ENCODE data around the gene ERLEC1.
"Not testable (repeated sequence)": the region's sequence is repeated elsewhere in the genome, so short reads cannot be mapped to it uniquely, and the experiment has no call there.

ERLEC1 gene

DNA sequence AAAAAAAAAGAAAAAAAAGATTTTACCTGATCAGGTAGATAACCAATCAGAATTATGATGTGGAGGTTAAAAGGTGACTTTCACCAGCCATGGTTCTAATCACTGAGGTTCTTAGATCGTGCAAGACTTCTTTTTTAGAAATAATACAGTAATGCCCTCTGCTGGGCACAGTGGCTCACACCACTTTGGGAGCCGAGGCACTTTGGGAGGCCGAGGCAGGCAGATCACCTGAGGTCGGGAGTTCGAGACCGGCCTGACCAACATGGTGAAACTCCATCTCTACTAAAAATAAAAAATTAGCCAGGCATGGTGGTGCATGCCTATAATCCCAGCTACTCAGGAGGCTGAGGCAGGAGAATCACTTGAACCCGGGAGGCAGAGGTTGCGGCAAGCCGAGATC is 36.8 kb downstream of the ERLEC1 start:
- H3K4me3 ChIP-seq (ENCODE audit: insufficient read depth in 1 of 2, low read depth in 1 of 2, low read length in 2 of 2); H3K14ac ChIP-seq (ENCODE audit: low read length in 2 of 2); H2AK5ac ChIP-seq (ENCODE audit: low read length, severe bottlenecking); H2BK12ac ChIP-seq (ENCODE audit: low read length in 2 of 2); H3K4me2 ChIP-seq (ENCODE audit: low read length, poor library complexity, severe bottlenecking); H4K8ac ChIP-seq (ENCODE audit: low read length); H3K27ac ChIP-seq (ENCODE audit: low read length, poor library complexity, severe bottlenecking); H3K23ac ChIP-seq (ENCODE audit: low read length in 2 of 2); H3K4me1 ChIP-seq (ENCODE audit: control insufficient read depth, insufficient read depth, low read depth, low read length); H4K91ac ChIP-seq (ENCODE audit: low read length); H2BK15ac ChIP-seq (ENCODE audit: low read depth, poor library complexity, severe bottlenecking); H3K27me3 ChIP-seq (ENCODE audit: control insufficient read depth in 1 of 2, insufficient read depth in 1 of 2, low read length in 2 of 2); H3K9me3 ChIP-seq (ENCODE audit: control insufficient read depth, low read length); H3K18ac ChIP-seq (ENCODE audit: low read depth in 1 of 2, low read length in 2 of 2); H2AFZ ChIP-seq (ENCODE audit: low read depth, low read length); H3K9ac ChIP-seq (ENCODE audit: low read length); H2BK120ac ChIP-seq (ENCODE audit: low read depth, low read length); DNase-seq; H2BK5ac ChIP-seq (ENCODE audit: low read depth, low read length, poor library complexity, severe bottlenecking); H3K4ac ChIP-seq (ENCODE audit: low read depth in 1 of 2, low read length in 2 of 2); H3K79me1 ChIP-seq (replicated peaks; ENCODE audit: low read length, poor library complexity, severe bottlenecking): not testable (repeated sequence)
- H3K36me3 ChIP-seq (ENCODE audit: control insufficient read depth in 1 of 2, insufficient read depth in 2 of 2, low read depth in 1 of 2, low read length in 2 of 2), result peaks cover 12 to 31% of the 10 kb centered on the region in 2 experiments
- 94% methylated on average over 7 of the region's 9 CpGs for WGBS

DNA sequence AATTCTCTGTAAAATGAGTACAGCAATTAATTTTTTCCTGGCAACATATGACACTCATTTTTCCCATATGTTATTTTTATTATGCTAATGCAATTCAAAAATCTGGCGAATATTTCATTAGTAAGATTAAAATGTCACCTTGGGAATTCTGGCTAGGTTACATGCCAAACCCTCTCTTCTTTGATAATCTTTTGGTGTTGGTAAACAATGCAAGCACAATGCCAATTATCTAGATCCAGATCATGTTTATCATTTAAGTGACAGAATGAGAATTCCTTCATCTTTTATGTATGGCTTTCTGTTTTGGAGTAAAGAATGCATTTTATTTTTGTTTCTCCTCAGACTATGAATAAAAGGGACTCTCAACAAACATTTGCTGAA is 39.2 kb downstream of the ERLEC1 start:
- H3K9me3 ChIP-seq (ENCODE audit: control insufficient read depth, low read length), result peaks cover 3% of the 10 kb centered on the region
- no peaks in the 10 kb centered on the region for H3K79me1 ChIP-seq (replicated peaks; ENCODE audit: low read length, poor library complexity, severe bottlenecking)
- no peak overlapping the region for H3K4me2 ChIP-seq (ENCODE audit: low read length, poor library complexity, severe bottlenecking)
- H3K18ac ChIP-seq (ENCODE audit: low read depth in 1 of 2, low read length in 2 of 2), result no peak overlapping the region
- H2BK15ac ChIP-seq (ENCODE audit: low read depth, poor library complexity, severe bottlenecking), result no peak overlapping the region
- no peak overlapping the region for H3K4ac ChIP-seq (ENCODE audit: low read depth in 1 of 2, low read length in 2 of 2)
- no peak overlapping the region for H2AFZ ChIP-seq (ENCODE audit: low read depth, low read length)
- H3K27me3 ChIP-seq (ENCODE audit: control insufficient read depth in 1 of 2, insufficient read depth in 1 of 2, low read length in 2 of 2), result no peaks in the 10 kb centered on the region
- H3K23ac ChIP-seq (ENCODE audit: low read length in 2 of 2), result no peak overlapping the region
- no peak overlapping the region for H2BK5ac ChIP-seq (ENCODE audit: low read depth, low read length, poor library complexity, severe bottlenecking)
- H3K4me1 ChIP-seq (ENCODE audit: control insufficient read depth, insufficient read depth, low read depth, low read length), result no peaks in the 10 kb centered on the region
- H3K27ac ChIP-seq (ENCODE audit: low read length, poor library complexity, severe bottlenecking), result no peak overlapping the region
- no peak overlapping the region for H3K4me3 ChIP-seq (ENCODE audit: insufficient read depth in 1 of 2, low read depth in 1 of 2, low read length in 2 of 2)
- 100% methylated on average over 1 of the region's 1 CpG for WGBS
- H4K8ac ChIP-seq (ENCODE audit: low read length), result no peak overlapping the region
- no peak overlapping the region for H2BK120ac ChIP-seq (ENCODE audit: low read depth, low read length)
- no peak overlapping the region for H2BK12ac ChIP-seq (ENCODE audit: low read length in 2 of 2)
- no peak for DNase-seq
- no peak overlapping the region for H4K91ac ChIP-seq (ENCODE audit: low read length)
- H2AK5ac ChIP-seq (ENCODE audit: low read length, severe bottlenecking), result no peak overlapping the region
- H3K14ac ChIP-seq (ENCODE audit: low read length in 2 of 2), result no peak overlapping the region
- H3K9ac ChIP-seq (ENCODE audit: low read length), result no peak overlapping the region
- H3K36me3 ChIP-seq (ENCODE audit: control insufficient read depth in 1 of 2, insufficient read depth in 2 of 2, low read depth in 1 of 2, low read length in 2 of 2), result peaks cover 3 to 12% of the 10 kb centered on the region in 2 experiments

DNA sequence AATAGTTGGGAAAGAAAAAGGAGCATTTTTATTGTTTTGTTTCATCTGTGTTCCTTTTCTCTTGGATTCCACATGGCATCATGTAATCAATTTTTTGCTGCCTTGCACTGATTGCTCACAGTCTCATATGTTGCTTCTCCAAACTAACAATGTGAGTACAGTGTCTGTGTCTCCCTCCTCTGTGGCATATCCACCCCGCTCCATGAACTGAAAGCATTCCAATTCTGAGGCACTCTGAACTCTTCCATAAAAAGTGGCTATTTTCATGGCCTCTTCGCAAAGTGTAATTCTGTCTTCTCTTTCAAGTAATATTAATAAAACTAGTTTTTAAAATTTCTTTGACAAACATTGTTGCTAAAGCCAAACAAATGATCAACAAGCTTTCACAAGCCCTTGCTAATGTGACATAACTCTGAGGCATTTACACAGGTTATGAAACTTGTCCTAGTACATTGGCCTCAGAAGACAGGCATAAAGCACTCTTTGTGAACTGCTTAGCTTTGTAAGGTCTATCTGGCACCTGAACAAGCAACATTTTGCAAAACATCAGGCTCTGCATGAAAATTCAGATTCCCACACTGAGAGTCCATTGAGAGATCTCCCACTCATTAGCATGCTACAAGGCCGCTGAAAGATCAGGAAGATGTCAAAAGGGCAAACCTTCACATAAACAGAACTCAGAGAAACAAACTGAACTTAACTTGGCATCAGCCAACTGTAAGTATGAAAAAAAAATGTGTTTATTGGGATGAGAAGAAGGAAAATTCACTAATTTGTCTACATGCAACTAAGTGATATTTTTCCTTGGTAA is 39.9 kb downstream of the ERLEC1 start:
- no peak overlapping the region for H3K4me2 ChIP-seq (ENCODE audit: low read length, poor library complexity, severe bottlenecking)
- peaks cover 3% of the 10 kb centered on the region for H3K9me3 ChIP-seq (ENCODE audit: control insufficient read depth, low read length)
- no peak overlapping the region for H2BK12ac ChIP-seq (ENCODE audit: low read length in 2 of 2)
- no peak overlapping the region for H3K4ac ChIP-seq (ENCODE audit: low read depth in 1 of 2, low read length in 2 of 2)
- no peaks in the 10 kb centered on the region for H3K79me1 ChIP-seq (replicated peaks; ENCODE audit: low read length, poor library complexity, severe bottlenecking)
- no peak overlapping the region for H2AK5ac ChIP-seq (ENCODE audit: low read length, severe bottlenecking)
- H3K4me1 ChIP-seq (ENCODE audit: control insufficient read depth, insufficient read depth, low read depth, low read length), result no peaks in the 10 kb centered on the region
- H4K8ac ChIP-seq (ENCODE audit: low read length), result no peak overlapping the region
- H3K27me3 ChIP-seq (ENCODE audit: control insufficient read depth in 1 of 2, insufficient read depth in 1 of 2, low read length in 2 of 2), result no peaks in the 10 kb centered on the region
- H3K18ac ChIP-seq (ENCODE audit: low read depth in 1 of 2, low read length in 2 of 2), result peak overlapping the region in 1 of 2 experiments; percentile 58
- H4K91ac ChIP-seq (ENCODE audit: low read length), result no peak overlapping the region
- no peak overlapping the region for H2BK15ac ChIP-seq (ENCODE audit: low read depth, poor library complexity, severe bottlenecking)
- peak; percentile 63 for DNase-seq
- no peak overlapping the region for H3K9ac ChIP-seq (ENCODE audit: low read length)
- no CpG with 5 or more reads among the region's 3 CpGs for WGBS
- no peak overlapping the region for H2BK5ac ChIP-seq (ENCODE audit: low read depth, low read length, poor library complexity, severe bottlenecking)
- H2AFZ ChIP-seq (ENCODE audit: low read depth, low read length), result no peak overlapping the region
- H3K36me3 ChIP-seq (ENCODE audit: control insufficient read depth in 1 of 2, insufficient read depth in 2 of 2, low read depth in 1 of 2, low read length in 2 of 2), result peaks cover 1 to 12% of the 10 kb centered on the region in 2 experiments
- H3K4me3 ChIP-seq (ENCODE audit: insufficient read depth in 1 of 2, low read depth in 1 of 2, low read length in 2 of 2), result no peak overlapping the region
- H2BK120ac ChIP-seq (ENCODE audit: low read depth, low read length), result no peak overlapping the region
- no peak overlapping the region for H3K23ac ChIP-seq (ENCODE audit: low read length in 2 of 2)
- no peak overlapping the region for H3K14ac ChIP-seq (ENCODE audit: low read length in 2 of 2)
- H3K27ac ChIP-seq (ENCODE audit: low read length, poor library complexity, severe bottlenecking), result no peak overlapping the region

DNA sequence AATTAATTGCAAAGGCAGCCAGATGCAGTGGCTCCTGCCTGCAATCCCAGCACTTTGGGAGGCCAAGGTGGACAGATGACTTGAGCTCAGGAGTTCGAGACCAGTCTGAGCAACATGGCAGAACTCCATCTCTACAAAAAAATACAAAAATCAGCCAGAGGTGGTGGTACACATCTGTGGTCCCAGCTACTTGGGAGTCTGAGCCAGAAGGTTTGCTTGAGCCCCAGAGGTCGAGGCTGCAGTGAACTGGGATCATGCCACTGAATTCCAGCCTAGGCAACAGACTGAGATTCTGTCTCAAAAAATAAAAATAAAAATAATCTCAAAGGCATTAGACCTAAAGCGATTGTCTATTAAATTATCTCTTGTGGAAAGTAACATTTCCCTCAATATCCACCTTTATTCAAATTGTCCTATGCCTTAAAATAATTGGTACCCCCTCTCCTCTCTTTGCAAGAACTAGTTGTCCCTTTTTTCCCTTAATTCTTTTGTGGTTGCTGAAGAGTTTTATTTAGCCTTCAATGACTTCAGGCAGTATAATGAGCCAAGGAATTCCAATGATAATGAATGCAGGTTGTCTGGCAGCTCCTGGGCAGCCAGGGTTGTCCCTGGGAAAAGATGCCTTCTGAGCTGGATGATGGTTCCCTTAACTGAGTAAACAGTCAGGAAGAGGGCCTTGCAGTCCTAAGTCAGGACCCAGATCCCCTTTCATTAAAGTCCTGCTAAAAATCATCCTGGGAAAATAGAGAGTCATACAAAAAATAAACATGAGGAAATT is 40.7 kb downstream of the ERLEC1 start:
- DNase-seq, result no peak
- Histone ChIP-seq H3K9ac (ENCODE audit: low read length) (no peak overlapping the region), H3K27me3 (ENCODE audit: control insufficient read depth in 1 of 2, insufficient read depth in 1 of 2, low read length in 2 of 2) (no peaks in the 10 kb centered on the region), H3K23ac (ENCODE audit: low read length in 2 of 2) (no peak overlapping the region), H2AFZ (ENCODE audit: low read depth, low read length) (no peak overlapping the region), H3K18ac (ENCODE audit: low read depth in 1 of 2, low read length in 2 of 2) (no peak overlapping the region), H3K4me2 (ENCODE audit: low read length, poor library complexity, severe bottlenecking) (no peak overlapping the region), H3K36me3 (ENCODE audit: control insufficient read depth in 1 of 2, insufficient read depth in 2 of 2, low read depth in 1 of 2, low read length in 2 of 2) (peaks cover 0 to 10% of the 10 kb centered on the region in 2 experiments), H2BK12ac (ENCODE audit: low read length in 2 of 2) (no peak overlapping the region), H3K79me1 (replicated peaks; ENCODE audit: low read length, poor library complexity, severe bottlenecking) (no peaks in the 10 kb centered on the region), H3K9me3 (ENCODE audit: control insufficient read depth, low read length) (peaks cover 3% of the 10 kb centered on the region), H3K4me1 (ENCODE audit: control insufficient read depth, insufficient read depth, low read depth, low read length) (no peaks in the 10 kb centered on the region), H2BK5ac (ENCODE audit: low read depth, low read length, poor library complexity, severe bottlenecking) (no peak overlapping the region), H3K14ac (ENCODE audit: low read length in 2 of 2) (no peak overlapping the region), H4K8ac (ENCODE audit: low read length) (no peak overlapping the region), H4K91ac (ENCODE audit: low read length) (no peak overlapping the region), H3K27ac (ENCODE audit: low read length, poor library complexity, severe bottlenecking) (no peak overlapping the region), H3K4ac (ENCODE audit: low read depth in 1 of 2, low read length in 2 of 2) (no peak overlapping the region), H3K4me3 (ENCODE audit: insufficient read depth in 1 of 2, low read depth in 1 of 2, low read length in 2 of 2) (no peak overlapping the region), H2BK120ac (ENCODE audit: low read depth, low read length) (no peak overlapping the region), H2BK15ac (ENCODE audit: low read depth, poor library complexity, severe bottlenecking) (no peak overlapping the region), H2AK5ac (ENCODE audit: low read length, severe bottlenecking) (no peak overlapping the region)
- 99% methylated on average over 3 of the region's 3 CpGs for WGBS
